Measurements from ENCODE around the gene TCF19.

The TCF19 gene, protein sequence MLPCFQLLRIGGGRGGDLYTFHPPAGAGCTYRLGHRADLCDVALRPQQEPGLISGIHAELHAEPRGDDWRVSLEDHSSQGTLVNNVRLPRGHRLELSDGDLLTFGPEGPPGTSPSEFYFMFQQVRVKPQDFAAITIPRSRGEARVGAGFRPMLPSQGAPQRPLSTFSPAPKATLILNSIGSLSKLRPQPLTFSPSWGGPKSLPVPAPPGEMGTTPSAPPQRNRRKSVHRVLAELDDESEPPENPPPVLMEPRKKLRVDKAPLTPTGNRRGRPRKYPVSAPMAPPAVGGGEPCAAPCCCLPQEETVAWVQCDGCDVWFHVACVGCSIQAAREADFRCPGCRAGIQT

DNA sequence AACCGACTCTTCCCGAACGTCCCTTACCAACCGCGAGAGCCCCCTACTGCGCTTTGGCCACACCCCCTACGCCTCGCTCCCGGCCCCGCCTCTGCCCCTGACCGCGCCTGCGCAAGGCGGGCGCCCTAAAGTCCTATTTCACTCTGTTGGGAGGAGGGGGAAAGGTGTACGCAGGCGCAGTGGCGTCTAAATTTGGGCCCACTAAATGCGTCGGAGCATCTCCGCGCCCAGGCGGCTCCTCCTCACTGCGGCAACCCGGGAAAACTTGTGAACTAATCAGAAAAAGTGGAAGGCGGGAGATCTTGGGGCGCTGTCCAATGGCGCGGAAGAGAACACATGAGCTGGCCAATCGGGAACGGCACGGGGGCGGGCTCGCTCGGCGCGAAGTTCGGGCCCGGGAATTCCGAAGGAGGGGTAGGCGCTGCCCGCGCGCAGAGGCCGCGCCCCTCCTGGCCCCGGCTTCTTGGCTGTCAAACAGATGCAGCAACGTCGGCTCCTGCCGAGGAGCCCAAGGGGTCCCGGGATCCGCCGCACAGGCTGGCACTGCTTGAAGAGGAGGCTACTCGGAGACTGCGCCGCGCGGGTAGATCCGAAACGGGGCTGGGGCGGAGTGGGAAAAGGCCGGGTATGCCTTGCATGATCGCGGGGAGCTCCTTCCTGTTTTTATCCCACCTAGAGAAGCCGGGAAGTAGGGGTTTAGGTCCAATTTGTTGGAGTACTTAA is at the start of gene TCF19:
Gene TCF19 (plus strand): TSS at position 450 of the 723 bp plus-strand sequence. CDS start 881 bp downstream, outside the sequence.
- peak; percentile 100 for DNase-seq

DNA sequence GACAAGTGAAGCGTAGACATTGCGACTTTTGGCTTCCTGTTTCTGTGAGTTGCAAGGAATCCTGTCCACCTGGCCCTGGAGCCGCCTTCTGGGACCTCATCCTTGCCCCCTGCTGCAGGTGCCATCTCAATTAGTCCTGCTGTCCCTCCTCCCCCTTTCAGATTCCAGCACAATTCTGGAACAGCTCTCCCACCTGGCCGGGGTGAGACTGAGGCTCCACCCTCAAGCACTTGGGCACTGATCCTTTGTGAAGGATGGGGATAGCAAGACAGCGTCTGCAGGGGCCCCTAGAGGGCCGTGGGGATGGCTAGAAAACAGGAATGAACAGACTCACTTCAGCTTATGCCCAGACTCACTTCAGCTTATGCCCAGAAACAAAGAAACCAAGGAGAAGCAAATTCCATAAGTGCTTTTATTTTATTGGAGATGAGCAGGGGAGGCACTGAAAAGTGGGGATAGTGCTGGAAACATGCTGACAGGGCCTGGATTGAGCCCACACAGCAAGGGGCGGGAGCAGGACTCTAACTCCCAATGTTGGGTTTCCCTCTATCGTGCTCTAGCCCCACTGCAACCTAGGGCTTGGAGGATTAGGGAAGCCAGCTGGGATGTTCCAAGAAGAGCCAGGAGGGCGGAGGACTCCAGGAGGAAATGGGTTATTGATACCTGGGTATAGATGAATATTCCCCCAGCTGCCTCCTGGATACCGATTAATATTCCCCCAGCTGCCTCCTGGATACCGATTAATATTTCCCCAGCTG is 47.4 kb upstream of the TCF19 start:
- no peak for DNase-seq

DNA sequence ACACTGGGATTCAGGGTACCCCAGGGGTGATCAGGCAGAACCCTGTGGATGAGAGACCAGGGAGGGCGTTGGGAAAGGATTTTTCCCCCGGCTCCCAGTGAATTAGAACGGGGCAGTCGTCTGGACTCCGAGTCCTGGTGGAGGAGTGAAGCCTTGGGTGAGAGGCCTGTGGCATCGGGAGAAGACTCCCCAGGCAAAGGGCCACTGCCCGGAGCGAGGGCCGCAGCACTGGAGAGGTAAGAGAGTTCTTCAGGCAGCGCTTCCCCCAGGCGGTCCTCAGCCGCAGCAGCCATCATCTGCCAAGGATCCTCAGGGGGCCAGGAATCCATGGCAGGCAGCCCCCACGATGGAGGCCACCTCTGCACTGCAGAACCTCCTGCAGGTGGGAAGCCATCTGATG is 46.7 kb upstream of the TCF19 start:
- DNase-seq = no peak

DNA sequence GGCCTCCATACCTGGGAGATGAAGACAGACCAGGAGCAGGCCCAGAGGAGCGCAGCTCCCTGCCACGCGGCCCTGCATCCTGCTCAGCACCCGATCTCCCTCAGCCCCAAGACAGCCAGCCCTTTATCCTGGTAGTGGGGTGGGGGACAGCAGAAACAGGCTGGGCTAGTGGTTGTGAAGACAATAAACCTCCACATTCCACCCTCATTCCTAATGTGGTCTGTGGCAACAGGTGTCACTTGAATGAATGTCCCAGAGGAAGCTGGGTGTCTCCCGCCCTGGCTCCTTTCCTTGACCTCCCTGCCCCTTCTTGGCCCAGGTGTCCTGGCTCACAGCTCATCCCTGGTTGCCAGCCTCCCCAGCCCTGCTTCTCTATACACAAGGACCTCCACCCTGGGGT is 45.9 kb upstream of the TCF19 start, which contains the start of gene C6orf15:
Gene C6orf15 (minus strand): TSS at position 98 of the 400 bp plus-strand sequence. CDS start 20 bp downstream, at position 78.
- no peak for DNase-seq

DNA sequence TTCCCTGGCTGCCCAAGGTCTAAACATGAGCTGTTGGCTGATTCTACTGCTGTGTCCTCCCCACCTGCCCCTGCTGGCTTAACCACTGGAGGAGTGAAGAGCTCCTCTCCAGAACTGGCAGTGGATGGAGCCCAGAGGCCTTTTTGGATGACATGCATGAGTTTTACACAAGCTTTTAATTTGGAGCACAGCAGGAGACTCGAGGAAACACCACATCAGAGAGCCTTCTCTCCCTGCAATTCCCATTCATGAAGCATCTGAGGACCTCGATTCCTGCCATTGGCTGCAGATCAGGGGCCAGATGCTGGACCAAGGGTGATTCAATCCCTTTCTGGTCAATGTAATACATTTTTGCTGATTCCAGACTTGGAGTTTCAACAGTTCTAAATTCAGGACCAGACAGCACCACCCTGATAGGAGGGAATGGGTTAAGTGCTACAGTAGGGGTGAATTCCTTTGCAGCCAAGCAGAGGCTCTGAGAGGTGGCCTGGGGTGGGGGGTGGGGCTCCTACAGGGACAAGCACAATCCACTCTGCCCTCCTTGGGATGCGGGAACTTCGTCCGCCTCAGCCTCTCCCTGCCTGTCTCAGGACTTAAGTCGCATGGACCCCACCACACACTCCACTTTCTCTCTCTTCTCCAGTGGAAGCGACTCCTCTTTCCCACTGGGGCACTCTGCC is 44.4 kb upstream of the TCF19 start:
- no peak for DNase-seq

DNA sequence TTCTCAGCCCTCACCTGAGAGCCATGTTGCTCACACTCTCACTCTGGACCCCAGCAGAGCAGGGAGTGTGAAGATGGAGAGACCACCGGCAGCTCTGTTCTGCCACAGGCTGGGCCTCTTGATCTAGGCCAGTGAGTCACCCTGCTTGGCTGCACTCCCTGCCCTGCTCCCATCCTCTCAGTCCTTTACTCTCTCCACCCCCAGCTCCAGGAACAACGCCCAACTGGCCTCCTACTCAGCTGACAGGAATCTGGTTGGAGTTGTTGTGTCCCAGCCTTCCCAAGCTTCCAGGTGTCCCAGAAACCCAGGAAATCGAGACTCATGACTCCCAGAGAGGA is 43.9 kb upstream of the TCF19 start, which contains the start of gene PSORS1C1:
Gene PSORS1C1 (plus strand): TSS at position 260 of the 338 bp plus-strand sequence. CDS start 14,833 bp downstream, outside the sequence.
- DNase-seq = no peak

DNA sequence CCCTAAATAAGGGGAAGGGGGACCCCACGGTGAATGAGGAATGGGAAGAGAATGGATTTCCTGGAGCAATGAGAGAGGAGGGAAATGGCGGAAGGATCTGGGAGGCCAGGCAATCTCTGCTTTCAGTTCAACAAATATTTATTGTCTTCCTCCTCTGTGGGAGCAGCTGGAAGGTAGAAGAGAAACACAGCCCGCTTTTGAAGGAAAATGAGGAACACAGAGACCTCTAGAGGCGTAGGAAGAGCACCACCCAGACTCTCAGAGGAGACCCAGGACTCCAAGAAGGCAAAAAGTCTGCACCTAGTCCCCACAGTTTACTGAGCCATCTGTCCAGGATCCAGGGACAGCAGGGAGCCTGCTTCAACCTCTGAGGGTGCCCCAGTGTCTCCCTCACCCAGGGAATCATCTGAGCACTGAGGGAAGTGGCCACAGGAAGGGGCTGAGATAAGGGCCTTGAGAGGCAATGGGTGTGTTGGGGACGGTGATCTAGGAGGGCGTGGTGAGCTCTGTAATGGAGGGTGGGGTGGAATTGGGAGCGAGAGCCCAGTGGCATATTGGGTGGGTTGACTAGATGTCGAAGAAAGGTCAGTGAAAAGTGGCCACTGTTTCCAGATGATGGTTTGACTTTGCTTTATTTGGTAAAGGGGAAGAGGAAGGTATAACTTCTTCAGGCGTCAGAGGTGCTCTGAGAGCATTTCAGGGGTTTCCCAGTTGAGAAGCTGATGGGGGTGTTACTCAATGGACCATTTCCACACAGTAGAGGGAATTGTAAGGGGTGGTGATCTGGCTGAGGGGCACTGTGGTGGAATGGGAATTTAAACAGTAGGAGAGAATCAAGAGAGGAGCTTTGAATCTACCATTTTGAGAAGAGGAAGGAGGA is 43.2 kb upstream of the TCF19 start:
- no peak for DNase-seq

DNA sequence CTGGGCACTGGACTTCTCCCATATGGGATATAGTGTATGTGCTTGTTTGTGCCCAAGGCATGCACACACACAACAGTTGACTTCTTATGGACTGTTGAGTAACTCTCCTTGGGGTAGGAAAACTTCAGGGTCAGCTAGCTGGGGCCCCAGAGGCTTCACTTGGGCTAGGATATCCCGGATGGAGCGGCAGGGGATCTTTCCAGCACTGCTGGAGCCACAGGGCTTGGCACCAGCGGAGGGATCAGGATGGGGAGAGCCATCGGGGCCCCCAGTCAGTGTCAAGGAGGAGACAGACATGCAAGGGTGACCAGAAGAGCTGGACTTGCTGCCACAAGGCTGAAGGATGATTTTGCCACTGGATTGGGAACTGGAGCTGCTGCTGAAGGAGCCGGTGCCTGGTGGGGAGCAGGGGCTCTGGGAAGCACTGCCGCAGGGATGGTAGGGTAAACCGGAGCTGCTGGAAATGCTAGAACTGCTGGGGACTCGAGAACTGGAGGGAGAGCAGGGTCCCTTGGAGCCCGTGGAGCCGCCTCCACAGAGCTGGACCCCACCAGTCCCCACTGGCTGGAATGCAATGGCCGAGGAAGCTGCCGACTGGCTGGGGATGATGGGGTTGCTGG is 42.3 kb upstream of the TCF19 start:
- DNase-seq = no peak

DNA sequence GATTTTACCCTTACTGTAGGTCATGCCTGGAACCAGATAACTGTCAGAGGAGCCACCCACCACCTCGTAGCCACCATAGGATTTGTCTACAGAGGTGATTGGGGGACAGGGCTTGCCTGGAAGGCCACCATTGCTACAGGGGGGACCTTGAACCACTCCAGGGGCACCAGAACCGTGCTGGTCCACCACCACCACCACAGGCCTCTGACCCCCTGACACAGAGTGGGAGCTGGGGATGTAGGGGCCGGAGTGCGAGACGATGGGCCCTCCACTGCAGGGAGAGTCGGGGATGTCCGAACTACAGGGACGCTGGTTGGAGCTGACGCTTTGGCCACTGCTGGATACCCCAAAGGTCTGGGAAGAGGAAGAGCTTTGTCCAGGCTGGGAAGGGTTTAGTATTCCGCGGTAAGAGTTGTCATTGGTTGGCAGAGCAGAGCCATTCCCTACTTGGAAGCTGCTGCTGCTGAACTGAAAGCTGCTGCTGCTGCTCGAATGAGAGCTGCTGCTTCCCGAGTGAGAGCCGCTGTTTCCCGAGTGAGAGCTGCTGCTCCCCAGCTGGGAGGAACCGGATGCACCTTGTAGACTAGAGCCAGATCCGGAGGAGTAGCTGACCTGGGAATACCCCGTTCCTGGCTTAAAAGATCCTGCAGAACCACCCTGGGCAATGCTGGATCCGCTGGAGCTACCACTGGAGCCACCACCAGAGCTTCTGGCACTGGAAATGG is 41.6 kb upstream of the TCF19 start:
- DNase-seq = no peak

DNA sequence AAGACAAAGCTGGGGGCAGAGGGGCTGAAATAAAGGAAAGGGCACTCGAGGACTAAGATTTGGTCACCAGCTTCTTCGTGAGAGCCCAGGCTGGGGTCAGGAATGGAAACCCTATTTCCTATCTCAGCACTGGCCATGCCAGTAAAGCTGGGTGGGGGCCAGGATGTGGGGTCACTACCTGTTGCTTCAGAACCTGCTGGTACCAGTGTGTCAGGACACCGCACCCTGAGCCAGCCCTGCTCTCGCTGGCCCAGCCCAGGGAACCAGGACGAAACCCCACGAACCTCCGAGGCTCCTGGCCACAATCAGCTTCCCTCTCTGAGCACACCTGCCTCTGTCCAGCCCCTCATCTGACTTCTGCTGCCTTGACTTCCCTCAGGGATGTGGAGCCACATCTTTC is 40.2 kb upstream of the TCF19 start:
- DNase-seq = no peak

DNA sequence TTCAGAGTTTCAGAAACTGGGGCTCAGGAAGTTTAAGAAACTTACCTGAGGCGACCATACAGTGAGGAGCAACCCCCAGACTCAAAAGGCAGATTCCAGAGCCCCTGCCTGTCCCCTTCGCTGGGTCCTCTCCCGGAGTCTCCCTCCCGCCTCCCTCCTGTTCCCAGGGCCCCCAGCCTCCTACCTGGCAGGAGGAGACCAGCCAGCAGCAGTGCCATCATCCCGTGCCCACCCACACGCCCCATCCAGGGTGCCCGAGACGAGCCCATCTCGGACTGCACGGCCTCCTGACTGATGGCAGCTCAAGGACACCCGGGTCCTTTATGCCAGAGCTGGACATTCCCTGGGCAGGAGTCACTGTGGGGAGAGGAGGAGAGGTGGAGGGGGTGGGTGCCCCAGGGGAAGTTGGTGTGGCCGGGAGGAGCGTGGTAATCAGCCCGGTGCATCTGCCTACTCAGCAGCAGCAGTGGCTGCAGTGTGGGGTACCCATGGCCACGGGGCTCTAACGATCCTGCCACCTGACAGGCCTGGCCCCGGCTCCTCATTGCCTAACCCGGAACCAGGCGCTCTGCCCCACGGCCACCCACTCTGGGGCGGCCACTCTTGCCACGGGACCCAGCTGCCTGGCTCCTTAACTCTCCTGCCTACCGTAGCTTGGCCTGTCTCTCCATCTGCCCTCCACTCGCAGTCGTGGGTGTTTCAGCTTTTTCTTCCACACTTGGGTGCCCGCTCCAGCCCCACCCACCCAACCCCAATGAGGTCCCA is 38.1 kb upstream of the TCF19 start, which contains the start of gene CDSN:
Gene CDSN (minus strand): TSS at position 296 of the 765 bp plus-strand sequence. CDS start 27 bp downstream, at position 269.
- DNase-seq = no peak

DNA sequence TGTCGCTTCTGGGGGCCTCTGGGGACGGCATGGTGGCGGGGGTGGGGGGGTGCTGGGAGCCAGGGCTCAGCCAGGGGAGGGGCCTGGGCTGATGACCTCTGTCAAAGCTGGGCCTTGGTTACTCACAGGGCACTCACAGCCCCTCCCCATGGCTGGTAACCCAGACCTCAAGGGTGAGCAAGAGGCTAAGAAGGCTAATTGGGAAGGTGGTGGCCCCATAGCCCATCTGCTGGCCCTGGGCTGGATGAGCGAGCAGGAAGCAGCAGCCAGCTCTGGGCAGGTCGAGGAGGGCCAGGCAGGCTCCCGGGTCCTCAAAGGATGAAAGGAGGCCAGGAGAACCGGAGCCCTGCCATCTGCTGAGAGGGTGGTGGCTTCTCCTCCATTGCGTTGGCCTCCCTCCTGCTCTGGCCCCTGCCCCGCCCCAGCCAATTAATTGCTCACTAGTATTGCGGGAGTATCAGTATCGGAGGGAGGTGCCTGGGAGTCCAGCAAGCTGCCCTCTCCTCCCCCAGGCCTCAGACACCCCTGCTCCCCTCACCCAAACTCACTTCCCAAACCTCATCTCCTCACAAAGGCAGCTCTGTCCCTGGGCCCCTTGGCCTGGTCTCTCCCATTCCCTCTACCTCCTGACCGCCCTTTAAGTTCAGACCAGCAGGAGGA is 37.1 kb upstream of the TCF19 start:
- DNase-seq = no peak

DNA sequence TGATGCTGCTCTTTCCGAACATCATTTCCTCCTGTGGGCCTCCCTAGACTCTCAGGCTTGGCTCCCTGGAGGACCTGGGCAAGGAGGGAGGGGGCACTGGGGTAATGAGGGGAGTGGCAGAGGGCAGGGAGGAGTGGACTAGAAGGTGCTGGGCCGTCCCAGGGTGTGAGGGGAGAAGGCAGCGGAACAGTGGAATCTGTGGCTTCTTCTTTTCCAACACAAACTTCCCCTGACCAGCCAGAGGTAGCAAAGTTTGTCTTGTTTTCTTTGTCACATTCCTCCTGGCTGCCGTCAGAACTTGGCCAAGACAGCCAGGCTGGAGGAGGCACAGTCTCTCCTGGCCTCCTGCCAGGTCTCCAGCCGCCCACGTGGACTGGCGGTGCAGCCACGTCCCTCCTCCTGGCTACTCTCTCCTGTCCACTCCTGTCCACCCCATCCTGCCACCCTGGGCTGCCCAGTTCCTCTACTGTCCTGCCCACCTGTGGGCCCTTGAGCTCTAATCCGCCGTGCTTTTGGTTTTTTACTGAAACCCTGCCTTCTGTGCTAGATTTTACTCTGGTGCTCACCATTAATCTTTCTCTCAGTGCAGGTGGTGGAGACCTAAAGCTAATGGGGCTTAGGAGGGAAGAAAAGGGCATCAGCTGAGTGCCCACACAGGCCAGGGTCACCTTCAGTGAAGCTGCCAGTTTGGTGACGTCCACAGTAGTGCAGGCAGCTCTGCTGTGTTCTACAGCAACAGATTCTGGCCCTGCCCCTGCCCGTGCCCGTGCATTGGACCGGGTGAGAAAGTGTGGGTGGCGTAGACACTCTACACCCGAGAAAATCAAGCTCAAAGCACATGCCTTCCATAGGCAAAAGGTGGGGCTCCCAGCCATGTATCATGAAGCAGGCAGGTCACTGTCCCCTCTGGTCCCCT is 35.3 kb upstream of the TCF19 start:
- DNase-seq = no peak

DNA sequence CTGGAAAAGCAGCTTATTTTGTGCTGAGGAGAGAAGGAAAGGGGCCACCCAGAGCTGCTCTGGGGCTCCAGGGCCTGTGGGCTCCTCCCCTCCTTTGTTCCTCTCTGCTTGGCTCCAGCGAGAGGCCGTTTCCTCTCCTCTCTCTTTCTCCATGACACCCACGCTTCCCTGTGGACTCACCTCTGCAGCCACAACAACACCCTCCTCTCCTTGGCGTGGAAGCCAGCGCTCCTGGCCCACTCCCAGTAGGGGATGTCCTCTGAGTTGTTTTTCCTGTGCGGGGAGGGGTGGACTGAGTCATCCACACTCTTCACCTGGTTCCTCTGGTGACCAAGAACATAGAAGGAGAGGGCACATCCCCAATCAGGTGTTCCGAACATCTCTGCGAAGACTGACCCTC is 33.2 kb upstream of the TCF19 start:
- DNase-seq = no peak

DNA sequence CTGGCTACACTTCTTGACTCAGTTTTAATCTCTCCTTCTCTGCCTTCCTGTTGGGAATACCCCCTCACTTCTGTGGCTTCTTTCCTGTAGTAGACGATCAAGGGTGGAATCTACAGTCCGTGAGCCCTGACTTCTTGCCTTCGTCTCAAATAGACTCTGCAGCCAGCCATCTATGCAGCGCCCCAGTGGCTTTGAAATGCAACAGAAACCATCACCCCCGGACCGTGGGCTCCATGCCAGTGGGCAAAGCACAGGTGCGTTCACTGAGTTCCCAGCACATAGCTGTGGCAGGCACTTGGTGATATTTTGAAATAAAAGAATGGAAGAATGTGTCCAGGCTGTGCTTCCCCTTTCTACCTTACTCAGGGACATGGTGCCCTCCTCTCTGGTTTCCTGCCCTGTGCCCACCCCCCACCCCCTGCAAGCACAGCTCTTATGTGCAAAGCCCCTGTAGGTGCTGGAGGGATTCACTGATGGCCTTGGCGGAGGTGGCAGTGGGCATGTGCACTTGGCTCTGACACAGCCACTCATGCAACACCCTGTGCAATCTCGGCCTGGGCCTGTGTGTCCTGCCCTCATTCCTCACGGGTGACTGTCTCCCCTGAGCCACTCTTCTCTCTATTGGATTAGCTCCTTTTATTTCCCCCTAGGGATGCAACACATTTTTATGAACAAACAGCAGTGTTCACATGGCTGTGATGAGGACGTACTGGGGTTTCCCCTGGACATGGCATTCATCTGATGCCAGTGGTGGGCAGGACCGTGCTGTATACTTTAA is 32.6 kb upstream of the TCF19 start:
- no peak for DNase-seq

DNA sequence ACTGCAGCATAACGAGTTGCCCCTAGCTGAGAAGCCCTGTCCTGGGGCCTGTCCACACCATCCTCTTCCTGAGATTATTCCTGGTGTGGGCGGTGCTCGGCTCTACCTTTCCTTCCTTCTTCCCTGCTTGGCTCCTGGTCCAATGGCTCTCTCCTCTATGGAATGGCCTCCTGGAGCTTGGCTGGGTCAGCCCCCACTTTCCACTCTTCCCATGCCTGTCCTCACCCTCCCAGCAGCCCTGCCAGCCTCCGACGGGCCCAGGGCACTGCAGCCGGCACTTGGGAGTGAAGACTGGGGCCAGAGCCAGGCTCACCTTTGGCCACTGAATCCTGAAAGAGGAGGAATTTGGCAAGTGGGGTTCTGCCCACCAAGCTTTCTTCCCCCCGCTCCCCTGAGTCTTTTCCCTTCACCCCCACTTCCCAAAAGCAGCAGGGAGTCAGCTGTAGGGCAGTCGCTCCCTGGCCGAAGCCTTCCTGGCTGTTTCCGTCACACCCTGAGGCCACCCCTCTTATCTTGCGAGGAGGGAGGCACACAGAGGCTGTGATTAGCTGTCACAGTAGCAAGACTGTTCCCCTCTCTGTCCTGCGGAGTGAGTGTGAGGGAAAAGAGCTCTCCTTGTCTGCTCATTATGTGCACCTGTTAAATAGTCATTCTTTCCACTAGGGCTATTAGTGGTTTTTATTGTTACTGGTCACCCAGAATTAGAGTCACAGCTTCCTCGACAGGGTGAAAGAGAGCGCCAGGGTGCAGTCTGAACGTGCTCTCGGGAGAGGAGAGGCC is 31.8 kb upstream of the TCF19 start:
- DNase-seq = no peak
